NCI-H1930 (cell line): ENCODE measurements around the gene SPINK4.

Experiments used
- DNase-seq, 2 experiments: peaks; one replicate each; lab custom pipeline; 2025; lab: John Stamatoyannopoulos, UW

SPINK4 gene

GRCh38 chr9:33239921-33240320, at the start of gene SPINK4:
SPINK4 (plus strand) TSS chr9:33240167; CDS start chr9:33240209, 42 bp downstream.
- DNase-seq: no peak

GRCh38 chr9:33192493-33193255, 47.3 kb upstream of the SPINK4 start:
- no peak for DNase-seq

DNA sequence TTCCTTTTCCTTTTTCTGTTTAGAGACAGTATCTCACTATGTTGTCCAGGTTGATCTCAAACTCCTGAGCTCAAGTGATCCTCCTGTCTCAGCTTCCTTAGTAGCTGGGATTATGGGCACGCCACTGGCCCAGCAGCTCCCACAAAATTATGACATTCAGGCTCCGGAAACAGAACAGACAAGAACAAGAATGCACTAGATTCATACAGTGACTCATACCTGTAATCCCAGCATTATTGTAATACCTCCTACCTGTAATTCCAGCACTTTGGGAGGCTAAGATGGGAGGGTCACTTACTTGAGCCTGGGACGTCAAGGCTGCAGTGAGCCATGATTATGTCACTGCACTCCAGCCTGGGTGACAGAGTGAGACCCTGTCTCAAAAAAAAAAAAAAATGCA, 46.1 kb upstream of the SPINK4 start:
- no peak for DNase-seq

- no peak for DNase-seq
Observed at GRCh38 chr9:33196736-33197135, 43.2 kb upstream of the SPINK4 start.

- no peak for DNase-seq
Observed at GRCh38 chr9:33197279-33198152, 42.5 kb upstream of the SPINK4 start.

DNA sequence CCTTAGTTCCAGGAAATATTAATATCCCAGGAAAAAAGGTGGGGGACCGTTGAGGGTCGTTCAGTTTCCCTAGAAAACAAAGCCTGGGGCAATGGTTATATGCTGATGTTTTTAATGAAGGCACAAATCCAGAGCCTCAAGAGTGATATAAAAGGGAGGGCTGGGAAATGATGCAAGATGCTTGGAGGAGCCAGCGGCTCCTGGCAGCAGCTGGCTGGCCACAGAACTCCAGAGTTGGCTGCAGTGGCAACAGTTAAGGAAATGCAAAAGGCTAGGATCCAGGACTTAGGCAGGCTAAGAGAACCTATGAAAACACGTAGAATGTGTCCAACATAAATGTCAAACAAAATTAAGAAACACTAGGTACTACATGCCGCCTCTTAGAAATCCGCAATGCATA, 41.8 kb upstream of the SPINK4 start:
- DNase-seq: no peak

GRCh38 chr9:33202018-33202417, 37.9 kb upstream of the SPINK4 start:
- no peak for DNase-seq

DNA sequence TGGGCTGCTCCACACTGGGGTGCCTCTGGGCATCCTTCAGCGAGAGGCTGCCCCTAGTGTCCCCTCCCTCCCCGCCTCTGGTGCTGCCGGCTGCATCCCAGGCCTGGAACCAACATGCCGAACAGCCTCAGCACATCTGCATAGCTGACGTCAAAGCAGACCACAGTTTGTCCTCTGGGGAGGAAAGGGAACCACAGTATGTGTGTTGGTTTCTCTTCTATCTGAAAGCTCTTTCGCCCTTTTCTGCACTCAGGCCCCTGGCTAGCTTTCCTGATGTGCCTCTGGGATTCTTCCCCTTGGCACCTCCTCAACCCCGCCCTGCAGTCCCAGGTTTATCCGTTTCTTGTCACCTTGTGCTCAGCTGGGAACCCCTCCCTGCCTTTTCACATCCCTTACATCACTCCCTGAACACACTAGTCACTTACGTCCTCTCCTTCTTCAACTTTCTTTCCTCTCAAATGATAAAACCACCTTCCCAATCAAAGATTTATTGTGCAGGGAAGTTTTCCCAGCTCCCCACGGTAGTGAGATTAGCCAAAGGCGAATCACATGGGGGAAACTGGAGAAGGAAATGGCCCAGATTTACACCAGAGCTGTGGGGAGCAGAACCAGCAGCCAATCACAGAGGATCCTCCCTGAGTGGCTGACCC, 37.3 kb upstream of the SPINK4 start:
- DNase-seq: no peak

GRCh38 chr9:33209394-33209793, 30.6 kb upstream of the SPINK4 start:
- no peak for DNase-seq

DNA sequence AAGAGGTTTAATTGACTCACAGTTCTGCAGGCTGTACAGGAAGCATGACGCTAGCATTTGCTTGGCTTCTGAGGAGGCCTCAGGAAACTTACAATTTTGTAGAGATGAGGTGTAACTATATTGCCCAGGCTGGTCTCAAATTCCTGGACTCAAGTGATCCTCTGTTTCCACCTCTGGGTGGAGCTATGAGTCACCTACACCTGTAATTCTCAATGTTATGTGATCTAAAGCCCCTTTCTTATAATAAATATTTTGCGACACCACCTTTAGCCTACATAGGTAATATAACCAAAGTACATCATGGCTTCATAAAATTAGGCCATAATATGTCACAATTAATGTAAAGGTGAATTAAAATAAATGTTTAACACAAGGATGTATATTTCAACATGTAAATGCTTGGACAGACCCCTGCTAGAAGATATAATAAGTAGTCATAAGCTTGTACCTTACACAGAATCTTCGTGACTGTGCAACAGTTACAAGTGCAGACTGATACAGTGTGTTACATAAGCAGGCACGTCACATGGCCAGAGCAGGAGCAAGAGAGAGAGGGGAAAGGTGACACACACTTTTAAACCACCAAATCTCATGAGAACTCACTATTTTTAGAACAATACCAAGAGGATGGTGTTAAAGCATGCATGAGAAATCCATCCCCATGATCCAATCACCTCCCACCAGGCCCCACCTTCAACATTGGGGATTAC, 29.8 kb upstream of the SPINK4 start:
- DNase-seq: no peak

GRCh38 chr9:33211695-33212393, 28.1 kb upstream of the SPINK4 start:
- DNase-seq: no peak

DNA sequence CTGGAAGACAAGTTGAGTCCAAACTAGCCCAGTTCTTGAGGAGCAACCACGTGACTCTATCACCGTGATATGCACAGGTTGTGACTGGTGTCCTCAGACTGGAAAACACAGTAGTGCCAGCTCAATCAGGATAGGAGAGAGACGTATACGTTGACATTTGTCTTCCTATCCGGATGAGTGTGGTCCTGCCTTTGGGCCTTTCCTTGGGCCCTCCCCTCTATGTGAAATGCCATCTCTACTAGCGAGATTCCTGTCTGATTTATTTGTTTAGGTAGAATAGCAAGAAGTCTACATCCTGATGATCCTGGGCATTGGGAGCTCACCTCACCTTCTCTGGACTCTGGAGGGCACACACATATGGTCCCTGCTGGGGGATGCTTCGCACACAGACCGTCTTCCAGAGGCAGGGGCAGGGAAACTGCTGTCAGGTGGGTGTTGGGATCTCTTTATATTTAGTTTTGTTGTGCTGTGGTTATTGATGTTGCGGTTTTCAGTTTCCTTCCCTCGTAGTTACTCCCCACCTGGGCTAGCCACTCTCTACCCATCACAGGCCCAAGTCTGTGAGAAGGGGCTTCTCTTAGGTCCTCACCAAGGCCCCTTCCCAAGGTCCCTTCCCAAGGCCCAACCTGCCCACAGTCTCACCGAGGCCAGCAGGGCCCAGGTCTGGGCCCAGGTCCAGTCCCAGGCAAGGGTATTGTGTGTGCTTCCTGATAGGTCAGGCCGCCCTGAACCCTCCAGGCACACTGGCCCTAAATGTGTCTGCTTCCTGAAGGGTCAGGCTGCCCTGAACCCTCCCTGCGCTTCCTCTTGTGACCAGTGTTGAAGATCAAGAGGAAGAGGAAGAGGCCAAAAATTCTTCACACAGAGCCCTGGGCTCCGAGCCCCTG, 19.0 kb upstream of the SPINK4 start:
- DNase-seq: no peak

DNA sequence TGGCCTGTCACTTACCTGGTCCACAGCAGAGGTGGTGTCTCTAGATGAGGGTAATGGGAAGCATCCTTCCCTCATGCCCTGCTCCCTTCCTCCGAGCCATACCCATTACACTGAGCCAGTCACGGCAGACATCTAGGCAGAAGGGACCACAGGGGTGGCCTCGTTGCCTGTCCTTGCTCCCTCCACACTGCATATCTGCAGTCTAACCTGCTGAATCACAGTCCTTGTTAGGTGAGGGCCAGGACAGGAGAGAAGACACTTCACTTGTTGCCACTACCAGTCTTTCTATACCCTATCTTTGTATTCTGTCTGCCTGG, 18.4 kb upstream of the SPINK4 start:
- DNase-seq: no peak

DNA sequence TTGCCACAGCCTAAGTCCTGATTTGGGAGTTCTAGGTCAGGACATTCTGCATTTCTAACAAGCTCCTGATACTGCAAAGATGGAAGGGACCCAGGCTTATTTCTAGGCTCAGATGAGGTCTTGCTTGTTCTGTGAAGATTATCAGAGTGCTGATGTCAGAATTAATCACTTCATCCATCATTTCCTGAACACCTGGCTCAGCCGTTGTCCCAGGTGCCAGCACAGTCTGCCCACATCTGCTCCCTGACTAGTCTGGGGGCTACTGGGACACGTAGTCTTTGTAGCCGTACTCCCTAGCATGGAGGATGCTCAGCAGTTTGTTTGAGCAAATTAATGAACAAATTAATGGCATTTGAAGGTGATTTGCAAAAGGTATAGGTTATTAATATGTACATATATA, 17.9 kb upstream of the SPINK4 start:
- no peak for DNase-seq

DNA sequence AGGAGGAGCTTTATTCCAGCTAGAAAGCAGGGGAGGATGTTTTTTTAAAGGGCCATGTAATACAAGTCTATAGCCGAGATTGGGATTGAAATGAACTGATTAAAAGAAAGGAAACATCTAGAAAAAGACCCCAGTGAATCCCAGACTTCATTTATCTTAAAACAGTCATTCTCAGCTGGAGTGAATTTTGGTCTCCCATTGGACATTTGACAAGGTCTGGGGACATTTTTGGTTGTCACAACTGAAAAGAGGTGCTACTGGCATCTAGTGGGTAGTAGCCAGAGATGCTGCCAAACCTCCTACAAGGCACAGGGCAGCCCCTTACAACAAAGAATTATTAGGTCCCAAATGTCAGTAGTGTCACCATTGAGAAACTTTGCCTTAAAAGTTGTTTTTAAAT, 16.3 kb upstream of the SPINK4 start:
- DNase-seq: no peak

DNA sequence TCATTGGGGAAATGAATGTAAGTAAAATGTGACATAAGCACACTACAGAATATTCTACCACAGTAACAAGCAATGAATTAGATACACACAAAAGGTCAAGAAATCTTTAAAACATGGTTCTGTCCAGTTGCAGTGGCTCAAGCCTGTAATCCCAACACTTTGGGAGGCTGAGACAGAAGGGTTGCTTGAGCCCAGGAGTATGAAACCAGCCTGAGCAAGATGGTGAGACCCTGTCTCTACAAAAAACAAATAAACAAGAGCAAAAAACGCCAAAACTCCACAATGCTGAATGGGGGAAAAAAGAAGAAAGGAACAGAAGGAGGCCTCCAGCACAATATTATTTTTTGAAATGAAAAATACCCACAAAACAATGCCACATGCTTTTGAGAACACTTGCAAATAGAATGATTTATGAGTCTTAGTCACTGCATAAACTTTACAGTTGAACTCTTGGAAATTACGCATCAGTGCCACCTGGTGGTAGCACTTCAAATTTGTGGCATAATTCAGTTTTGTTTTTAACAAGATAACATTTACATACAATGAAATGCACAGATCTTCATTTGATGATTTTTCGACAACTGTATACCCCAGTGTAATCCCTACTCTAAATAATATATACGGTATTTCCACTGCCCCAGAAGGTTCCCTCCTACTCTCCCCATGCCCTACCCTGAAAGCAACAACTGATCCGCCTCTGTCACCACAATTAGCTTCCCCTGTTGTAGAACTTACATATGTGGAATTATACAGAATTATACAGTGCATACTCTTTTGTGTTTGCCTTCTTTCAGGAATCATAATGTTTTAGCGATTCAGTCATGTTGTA, 14.4 kb upstream of the SPINK4 start:
- DNase-seq: peak; percentile 8 to 44

DNA sequence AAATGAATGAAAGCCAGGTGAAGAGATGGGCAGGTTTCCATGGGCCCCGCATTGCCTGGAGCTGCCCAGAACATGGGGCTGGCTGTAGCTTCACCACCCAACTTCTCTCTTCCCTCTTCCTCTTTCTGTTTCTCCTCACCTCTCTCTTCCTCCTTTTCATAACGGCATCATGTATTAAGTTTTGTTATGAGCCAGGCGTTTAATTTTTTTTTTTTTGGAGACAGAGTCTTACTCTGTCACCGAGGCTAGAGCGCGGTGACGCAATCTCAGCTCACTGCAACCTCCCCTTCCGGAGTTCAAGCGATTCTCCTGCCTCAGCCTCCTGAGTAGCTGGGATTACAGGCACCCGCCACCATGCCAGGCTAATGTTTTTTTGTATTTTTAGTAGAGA, 13.0 kb upstream of the SPINK4 start:
- no peak for DNase-seq

- DNase-seq: no peak
Observed at GRCh38 chr9:33227741-33228140, 12.2 kb upstream of the SPINK4 start.

DNA sequence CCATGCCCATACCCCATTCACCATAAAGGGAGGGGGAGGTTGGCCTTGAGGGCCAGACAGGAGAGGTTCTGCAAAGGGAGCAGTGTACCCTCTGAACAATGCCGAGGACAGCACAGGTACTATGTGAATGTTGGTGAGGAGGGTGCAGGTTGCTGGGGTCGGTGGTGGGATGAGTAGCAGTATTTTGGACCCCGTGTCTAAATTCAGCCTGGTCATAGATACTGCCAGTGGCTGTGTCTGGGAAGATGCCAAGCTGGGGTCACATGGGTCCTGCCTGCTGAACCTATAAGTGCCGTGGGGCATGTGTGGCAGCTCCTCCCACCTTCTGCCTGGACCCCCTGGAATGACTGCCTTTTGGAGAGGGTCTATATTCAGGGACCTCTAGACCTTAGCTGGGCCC, 11.4 kb upstream of the SPINK4 start:
- no peak for DNase-seq
